Fibroblast of peridontal ligament (primary cell): Measurements from ENCODE around the gene EFCAB9.

Experiments
- DNase-seq: peaks from one replicate; pipeline ENCODE4 v3.0.0-alpha.2; 2010; ENCODE audit errors: extremely low read depth

Gene EFCAB9

GRCh38 chr5:172235827-172236736, 42.1 kb downstream of the EFCAB9 start:
- DNase-seq: peak; percentile 10

GRCh38 chr5:172238334-172238733, 44.4 kb downstream of the EFCAB9 start:
- DNase-seq: no peak

- DNase-seq: no peak
Observed at GRCh38 chr5:172243302-172243701, 49.3 kb downstream of the EFCAB9 start.

- DNase-seq: no peak
Observed at GRCh38 chr5:172245046-172245445, 51.1 kb downstream of the EFCAB9 start.

- DNase-seq: peak; percentile 70
Observed at GRCh38 chr5:172245703-172246125, 51.7 kb downstream of the EFCAB9 start.

- no peak for DNase-seq
Observed at GRCh38 chr5:172248637-172249036, 54.7 kb downstream of the EFCAB9 start.

GRCh38 chr5:172251419-172251818, 57.4 kb downstream of the EFCAB9 start:
- DNase-seq: no peak

GRCh38 chr5:172252501-172252900, 58.5 kb downstream of the EFCAB9 start:
- DNase-seq: no peak
